WTC11 (cell line): Measurements from ENCODE around the gene TEAD1. TPM values are rescaled to one million over a fixed set of nuclear protein-coding genes. Genes with fewer than 3 reads are reported as not detected.

Source experiments
- ATAC-seq: fragments of 200-7000 bp; cut with Tn5 transposase; 2 replicates; pipeline ENCODE4 v1.10.0; 2021; ENCODE audit warnings: mild to moderate bottlenecking, moderate library complexity
- CTCF ChIA-PET: fragments of 300-600 bp; sonication (Branson Sonifier 250); formaldehyde crosslinking; loops from one replicate; lab custom pipeline; 2021; ENCODE audit warnings: antibody characterized with exemption; lab: Charles Lee
- POLR2A ChIA-PET: fragments of 350-600 bp; sonication (Branson Sonifier 250); formaldehyde crosslinking; loops from one replicate; lab custom pipeline; 2021; ENCODE audit warnings: antibody characterized with exemption; lab: Charles Lee
- DNase-seq: peaks from one replicate; pipeline ENCODE4 v3.0.0; 2021; ENCODE audit warnings: low spot score
- H3K27ac Mint-ChIP-seq: 2 replicates; pipeline ENCODE4 v1.8.0; 2021; ENCODE audit warnings: mixed read lengths
- H3K27me3 Mint-ChIP-seq: 2 replicates; pipeline ENCODE4 v1.8.0; 2021; ENCODE audit warnings: low read depth, mild to moderate bottlenecking, moderate library complexity, mixed read lengths
- H3K36me3 Mint-ChIP-seq: 2 replicates; pipeline ENCODE4 v1.8.0; 2021; ENCODE audit warnings: mixed read lengths
- H3K4me1 Mint-ChIP-seq: 2 replicates; pipeline ENCODE4 v1.8.0; 2022; ENCODE audit warnings: mixed read lengths
- H3K4me3 Mint-ChIP-seq: 2 replicates; pipeline ENCODE4 v1.8.0; 2021; ENCODE audit warnings: mild to moderate bottlenecking, moderate library complexity, mixed read lengths
- H3K9me3 Mint-ChIP-seq: 2 replicates; pipeline ENCODE4 v1.8.0; 2021; ENCODE audit warnings: mixed read lengths
- ESRRA ChIP-seq: sonication (generic); formaldehyde crosslinking; IDR thresholded peaks from 2 replicates; pipeline ENCODE4 v1.8.1; 2022; ENCODE audit warnings: mild to moderate bottlenecking, missing genetic modification reagents, borderline replicate concordance
- ETV6 ChIP-seq: sonication (generic); formaldehyde crosslinking; IDR thresholded peaks from 2 replicates; pipeline ENCODE4 v1.8.1; 2022; ENCODE audit warnings: mild to moderate bottlenecking, missing genetic modification reagents
- MYBL2 ChIP-seq: sonication (generic); formaldehyde crosslinking; IDR thresholded peaks from 2 replicates; pipeline ENCODE4 v1.8.1; 2023; ENCODE audit warnings: mild to moderate bottlenecking, moderate library complexity, missing genetic modification reagents
- NFATC4 ChIP-seq: fragments of 250-450 bp; sonication (Bioruptor Pico); IDR thresholded peaks from 2 replicates; pipeline ENCODE4 v1.9.0; 2021; ENCODE audit warnings: mild to moderate bottlenecking
- NFE2L1 ChIP-seq: sonication (generic); formaldehyde crosslinking; IDR thresholded peaks from 2 replicates; pipeline ENCODE4 v1.8.1; 2023; ENCODE audit warnings: missing genetic modification reagents
- ZNF396 ChIP-seq: fragments of 250-450 bp; sonication (Bioruptor Pico); IDR thresholded peaks from 2 replicates; pipeline ENCODE4 v1.8.0; 2021; ENCODE audit warnings: mild to moderate bottlenecking, moderate library complexity, borderline replicate concordance
- total RNA-seq: library from RNA; stranded (reverse); gene quantifications from 3 replicates; pipeline ENCODE4 v1.2.3, GENCODE V29; 2021
- TF ChIP-seq, protein P1 (sequence below): sonication (generic); formaldehyde crosslinking; IDR thresholded peaks from 2 replicates; pipeline ENCODE4 v1.8.0; 2022; ENCODE audit warnings: mild to moderate bottlenecking, missing genetic modification reagents
- TF ChIP-seq, protein P2 (sequence below): sonication (generic); formaldehyde crosslinking; IDR thresholded peaks from 2 replicates; pipeline ENCODE4 v1.8.1; 2022; ENCODE audit warnings: low read depth, mild to moderate bottlenecking, moderate library complexity, missing genetic modification reagents, borderline replicate concordance
- TF ChIP-seq, protein P3 (sequence below): fragments of 250-450 bp; sonication (Bioruptor Pico); IDR thresholded peaks from 2 replicates; pipeline ENCODE4 v1.9.0; 2021; ENCODE audit warnings: mild to moderate bottlenecking
- TF ChIP-seq, protein P4 (sequence below): sonication (generic); formaldehyde crosslinking; IDR thresholded peaks from 2 replicates; pipeline ENCODE4 v1.8.0; 2023; ENCODE audit warnings: mild to moderate bottlenecking, missing genetic modification reagents
- TF ChIP-seq, protein P5 (sequence below): sonication (generic); formaldehyde crosslinking; IDR thresholded peaks from 2 replicates; pipeline ENCODE4 v1.8.0; 2023; ENCODE audit warnings: missing genetic modification reagents
- TF ChIP-seq, protein P6 (sequence below): sonication (generic); formaldehyde crosslinking; IDR thresholded peaks from 2 replicates; pipeline ENCODE4 v1.8.1; 2023; ENCODE audit warnings: mild to moderate bottlenecking, missing genetic modification reagents, moderate library complexity

The TEAD1 gene
- total RNA-seq, 1 experiment from 2014 or later, result 79.9 TPM

DNA sequence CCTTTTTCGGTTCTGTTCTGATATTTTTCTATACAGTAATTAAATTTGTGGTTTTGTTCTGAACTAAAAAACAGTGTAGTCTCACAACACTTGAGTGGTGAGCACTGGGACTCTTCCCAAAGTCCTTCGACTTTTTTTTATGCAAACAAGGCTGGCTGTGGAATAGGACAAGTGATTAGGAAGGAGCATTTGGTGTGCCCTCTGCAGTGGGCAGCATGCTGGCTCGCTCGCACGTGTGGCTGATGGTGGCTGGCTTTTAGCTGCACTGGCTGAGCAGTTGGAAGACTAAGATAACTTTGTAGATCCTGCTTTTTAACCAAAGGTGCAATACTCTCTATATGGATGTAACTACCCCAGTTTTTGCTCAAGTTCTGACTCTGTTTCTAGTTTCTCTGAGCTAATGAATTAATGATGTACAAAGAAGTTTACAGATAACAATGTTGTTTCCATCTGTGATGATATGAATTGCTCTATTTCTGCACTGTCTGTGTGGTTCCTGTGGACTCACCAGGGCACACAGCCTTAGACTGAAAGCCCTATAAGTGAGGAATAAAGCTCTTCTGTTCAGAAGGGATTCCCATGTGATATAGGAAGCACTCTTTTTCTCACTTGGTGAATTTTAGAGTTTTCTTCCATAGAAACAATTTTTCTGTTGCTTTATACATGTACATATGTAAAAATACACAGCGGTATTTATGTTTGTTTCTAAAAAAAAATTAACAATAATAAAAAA is 191.8 kb downstream of the TEAD1 start:
- TF ChIP-seq NFATC4 (CRISPR knock-in tag) (0 out of 2 replicates have a peak, but pooled peaks have one; percentile 3), NFE2L1 (CRISPR knock-in tag) (no peak)
- DNase-seq (no peak), ATAC-seq (no peak)
- Mint-ChIP-seq H3K36me3 (peaks cover 3% of the 10 kb centered on the region), H3K4me1 (peaks cover 83% of the 10 kb centered on the region), H3K4me3 (peak overlapping the region; percentile 49), H3K27me3 (no peaks in the 10 kb centered on the region), H3K9me3 (no peaks in the 10 kb centered on the region), H3K27ac (peak overlapping the region; percentile 100)
- ChIA-PET POLR2A (interaction anchor here (1.9 kb wide), 1 partner anchor 23 kb away, joined by 7 read pairs; no protein-coding TSS in a partner anchor), CTCF (interaction anchor here (1.2 to 1.5 kb wide), 3 partner anchors 23 to 456 kb away, joined by 3 to 10 read pairs (median 4); no protein-coding TSS in a partner anchor)

DNA sequence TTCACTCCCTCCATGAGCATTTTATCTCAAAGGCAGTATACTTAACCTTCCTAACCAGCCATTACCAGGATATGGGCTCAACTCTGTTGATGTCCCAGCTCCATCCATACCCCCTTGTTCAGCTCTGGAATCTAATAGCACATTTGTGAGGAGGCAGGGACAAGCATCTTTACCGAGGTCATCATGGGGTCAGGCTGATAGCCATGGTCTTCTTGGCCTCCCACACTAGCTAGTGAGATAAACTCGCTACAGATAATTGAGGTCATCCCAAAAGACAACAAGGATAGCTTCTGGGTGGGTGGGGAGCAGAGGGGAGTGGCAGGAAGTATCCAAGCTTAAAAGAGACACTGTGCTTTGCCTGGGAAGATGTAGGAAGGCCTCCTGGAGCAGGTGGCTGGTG is 193.3 kb downstream of the TEAD1 start:
- Mint-ChIP-seq H3K36me3 (peaks cover 8% of the 10 kb centered on the region), H3K27me3 (no peaks in the 10 kb centered on the region), H3K27ac (peak overlapping the region; percentile 100; the same call in 1 of the 2 replicates), H3K4me3 (no peak overlapping the region), H3K9me3 (no peaks in the 10 kb centered on the region), H3K4me1 (peaks cover 83% of the 10 kb centered on the region)
- ATAC-seq (no peak), DNase-seq (no peak)
- POLR2A ChIA-PET, result no interaction called here
- CTCF ChIA-PET, result interaction anchor here (1.9 kb wide), 1 partner anchor 21 kb away, joined by 9 read pairs; no protein-coding TSS in a partner anchor
- TF ChIP-seq, protein P1, sequence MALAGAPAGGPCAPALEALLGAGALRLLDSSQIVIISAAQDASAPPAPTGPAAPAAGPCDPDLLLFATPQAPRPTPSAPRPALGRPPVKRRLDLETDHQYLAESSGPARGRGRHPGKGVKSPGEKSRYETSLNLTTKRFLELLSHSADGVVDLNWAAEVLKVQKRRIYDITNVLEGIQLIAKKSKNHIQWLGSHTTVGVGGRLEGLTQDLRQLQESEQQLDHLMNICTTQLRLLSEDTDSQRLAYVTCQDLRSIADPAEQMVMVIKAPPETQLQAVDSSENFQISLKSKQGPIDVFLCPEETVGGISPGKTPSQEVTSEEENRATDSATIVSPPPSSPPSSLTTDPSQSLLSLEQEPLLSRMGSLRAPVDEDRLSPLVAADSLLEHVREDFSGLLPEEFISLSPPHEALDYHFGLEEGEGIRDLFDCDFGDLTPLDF (CRISPR knock-in tag), result no peak
- TF ChIP-seq ZNF396 (CRISPR knock-in tag) (no peak), MYBL2 (no peak)
- TF ChIP-seq, protein P2, sequence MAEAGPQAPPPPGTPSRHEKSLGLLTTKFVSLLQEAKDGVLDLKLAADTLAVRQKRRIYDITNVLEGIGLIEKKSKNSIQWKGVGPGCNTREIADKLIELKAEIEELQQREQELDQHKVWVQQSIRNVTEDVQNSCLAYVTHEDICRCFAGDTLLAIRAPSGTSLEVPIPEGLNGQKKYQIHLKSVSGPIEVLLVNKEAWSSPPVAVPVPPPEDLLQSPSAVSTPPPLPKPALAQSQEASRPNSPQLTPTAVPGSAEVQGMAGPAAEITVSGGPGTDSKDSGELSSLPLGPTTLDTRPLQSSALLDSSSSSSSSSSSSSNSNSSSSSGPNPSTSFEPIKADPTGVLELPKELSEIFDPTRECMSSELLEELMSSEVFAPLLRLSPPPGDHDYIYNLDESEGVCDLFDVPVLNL, result no peak

DNA sequence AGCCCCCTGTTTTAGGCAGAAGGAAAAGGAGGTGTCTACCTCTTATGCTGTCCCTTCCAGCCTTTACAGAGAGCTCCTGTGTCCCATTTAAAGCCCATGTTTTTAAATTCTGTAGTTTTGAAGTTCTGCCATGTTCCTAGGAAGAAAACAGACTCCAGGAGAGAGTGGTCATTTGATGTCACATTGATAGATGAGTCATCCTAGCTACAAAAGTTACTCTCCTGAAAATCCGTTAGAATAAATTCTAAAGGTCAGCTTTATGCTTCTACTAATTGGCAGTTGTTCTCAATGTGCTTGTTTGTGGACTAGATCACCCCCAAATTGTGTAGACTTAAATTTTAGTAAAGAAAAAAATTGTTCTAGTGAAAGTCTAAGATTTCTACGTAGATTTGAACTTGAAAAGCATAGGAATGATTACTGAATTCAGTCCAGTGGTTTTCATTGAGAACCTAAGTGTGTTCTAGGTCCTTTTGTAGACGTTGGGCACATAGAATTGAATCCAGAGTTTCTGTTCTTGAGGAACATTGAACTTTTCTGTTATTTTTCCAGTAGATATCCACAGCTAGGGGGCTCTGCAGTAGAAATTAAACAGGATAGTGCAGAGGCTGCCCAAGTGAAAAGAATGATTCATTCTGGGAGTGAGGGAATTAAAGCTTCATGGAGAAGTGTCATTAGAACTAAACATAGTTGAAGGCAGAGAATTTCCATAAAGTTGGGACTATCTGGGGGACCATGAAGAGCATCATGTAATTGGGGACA is 194.3 kb downstream of the TEAD1 start:
- H3K27me3 Mint-ChIP-seq, result no peaks in the 10 kb centered on the region

More for the DNA sequence above, 194.3 kb downstream of the TEAD1 start:
- TF ChIP-seq, protein P3, sequence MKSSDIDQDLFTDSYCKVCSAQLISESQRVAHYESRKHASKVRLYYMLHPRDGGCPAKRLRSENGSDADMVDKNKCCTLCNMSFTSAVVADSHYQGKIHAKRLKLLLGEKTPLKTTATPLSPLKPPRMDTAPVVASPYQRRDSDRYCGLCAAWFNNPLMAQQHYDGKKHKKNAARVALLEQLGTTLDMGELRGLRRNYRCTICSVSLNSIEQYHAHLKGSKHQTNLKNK (CRISPR knock-in tag), result no peak
- TF ChIP-seq ZNF396 (CRISPR knock-in tag) (no peak), ESRRA (CRISPR knock-in tag) (no peak), ETV6 (no peak)
- TF ChIP-seq, protein P4, sequence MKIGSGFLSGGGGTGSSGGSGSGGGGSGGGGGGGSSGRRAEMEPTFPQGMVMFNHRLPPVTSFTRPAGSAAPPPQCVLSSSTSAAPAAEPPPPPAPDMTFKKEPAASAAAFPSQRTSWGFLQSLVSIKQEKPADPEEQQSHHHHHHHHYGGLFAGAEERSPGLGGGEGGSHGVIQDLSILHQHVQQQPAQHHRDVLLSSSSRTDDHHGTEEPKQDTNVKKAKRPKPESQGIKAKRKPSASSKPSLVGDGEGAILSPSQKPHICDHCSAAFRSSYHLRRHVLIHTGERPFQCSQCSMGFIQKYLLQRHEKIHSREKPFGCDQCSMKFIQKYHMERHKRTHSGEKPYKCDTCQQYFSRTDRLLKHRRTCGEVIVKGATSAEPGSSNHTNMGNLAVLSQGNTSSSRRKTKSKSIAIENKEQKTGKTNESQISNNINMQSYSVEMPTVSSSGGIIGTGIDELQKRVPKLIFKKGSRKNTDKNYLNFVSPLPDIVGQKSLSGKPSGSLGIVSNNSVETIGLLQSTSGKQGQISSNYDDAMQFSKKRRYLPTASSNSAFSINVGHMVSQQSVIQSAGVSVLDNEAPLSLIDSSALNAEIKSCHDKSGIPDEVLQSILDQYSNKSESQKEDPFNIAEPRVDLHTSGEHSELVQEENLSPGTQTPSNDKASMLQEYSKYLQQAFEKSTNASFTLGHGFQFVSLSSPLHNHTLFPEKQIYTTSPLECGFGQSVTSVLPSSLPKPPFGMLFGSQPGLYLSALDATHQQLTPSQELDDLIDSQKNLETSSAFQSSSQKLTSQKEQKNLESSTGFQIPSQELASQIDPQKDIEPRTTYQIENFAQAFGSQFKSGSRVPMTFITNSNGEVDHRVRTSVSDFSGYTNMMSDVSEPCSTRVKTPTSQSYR, result no peak
- TF ChIP-seq, protein P5, sequence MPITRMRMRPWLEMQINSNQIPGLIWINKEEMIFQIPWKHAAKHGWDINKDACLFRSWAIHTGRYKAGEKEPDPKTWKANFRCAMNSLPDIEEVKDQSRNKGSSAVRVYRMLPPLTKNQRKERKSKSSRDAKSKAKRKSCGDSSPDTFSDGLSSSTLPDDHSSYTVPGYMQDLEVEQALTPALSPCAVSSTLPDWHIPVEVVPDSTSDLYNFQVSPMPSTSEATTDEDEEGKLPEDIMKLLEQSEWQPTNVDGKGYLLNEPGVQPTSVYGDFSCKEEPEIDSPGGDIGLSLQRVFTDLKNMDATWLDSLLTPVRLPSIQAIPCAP (CRISPR knock-in tag), result no peak
- TF ChIP-seq, protein P6, sequence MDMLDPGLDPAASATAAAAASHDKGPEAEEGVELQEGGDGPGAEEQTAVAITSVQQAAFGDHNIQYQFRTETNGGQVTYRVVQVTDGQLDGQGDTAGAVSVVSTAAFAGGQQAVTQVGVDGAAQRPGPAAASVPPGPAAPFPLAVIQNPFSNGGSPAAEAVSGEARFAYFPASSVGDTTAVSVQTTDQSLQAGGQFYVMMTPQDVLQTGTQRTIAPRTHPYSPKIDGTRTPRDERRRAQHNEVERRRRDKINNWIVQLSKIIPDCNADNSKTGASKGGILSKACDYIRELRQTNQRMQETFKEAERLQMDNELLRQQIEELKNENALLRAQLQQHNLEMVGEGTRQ (CRISPR knock-in tag), result no peak
- ChIA-PET CTCF (interaction anchor here (0.6 to 1.9 kb wide), 10 partner anchors 9 to 281 kb away, joined by 3 to 9 read pairs (median 3); no protein-coding TSS in a partner anchor), POLR2A (no interaction called here)
- Mint-ChIP-seq H3K4me3 (no peak overlapping the region), H3K4me1 (peaks cover 74% of the 10 kb centered on the region), H3K36me3 (peaks cover 8% of the 10 kb centered on the region), H3K9me3 (no peaks in the 10 kb centered on the region), H3K27ac (peak overlapping the region; percentile 69; the same call in 1 of the 2 replicates)
- no peak for ATAC-seq
- no peak for DNase-seq
